GM18870 (cell line): ENCODE results near the gene OR2F2.

Experiments used
- ATAC-seq: cut with Tn5 transposase; IDR thresholded peaks from one replicate; pipeline ENCODE4 v1.9.1; 2021; ENCODE audit warnings: moderate library complexity; ENCODE audit not compliant: unreplicated experiment

Gene OR2F2

DNA sequence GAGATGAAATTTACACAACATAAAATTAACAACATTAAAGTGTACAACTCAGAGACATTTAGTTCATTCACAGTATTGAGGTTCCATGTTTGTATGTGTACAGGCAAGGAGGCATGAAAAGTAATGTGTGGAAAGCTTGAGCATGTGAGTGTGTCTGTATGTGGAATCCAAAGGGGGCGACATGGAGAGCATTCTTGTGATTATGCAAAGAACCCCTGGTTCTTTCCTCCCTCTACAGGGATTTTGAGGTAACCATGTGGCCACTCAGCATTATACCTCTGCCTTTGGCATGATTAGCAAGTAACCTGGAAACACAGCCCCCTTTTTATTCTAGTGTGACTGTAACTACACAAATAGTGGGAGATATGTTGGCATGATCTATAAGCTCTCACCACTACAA, 40.6 kb downstream of the OR2F2 start:
- ATAC-seq, result no peak

DNA sequence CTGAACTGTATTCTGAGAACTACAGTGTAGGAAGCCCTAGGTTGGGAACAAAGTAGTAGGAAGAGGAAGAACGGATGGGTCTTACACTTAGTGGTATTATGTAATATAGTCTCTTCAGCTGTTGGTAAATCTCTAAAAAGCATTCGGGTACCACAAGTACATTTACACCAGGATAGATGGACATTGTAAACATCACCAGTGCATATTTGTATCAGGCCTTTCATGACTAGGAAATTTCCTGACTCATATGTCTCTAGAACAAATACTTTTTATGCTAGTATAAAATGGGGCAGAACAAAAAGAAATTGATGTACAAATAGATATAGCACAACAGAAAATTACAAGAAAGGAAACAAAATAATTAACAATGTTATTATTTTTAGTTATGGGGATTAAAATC, 43.6 kb downstream of the OR2F2 start:
- no peak for ATAC-seq

DNA sequence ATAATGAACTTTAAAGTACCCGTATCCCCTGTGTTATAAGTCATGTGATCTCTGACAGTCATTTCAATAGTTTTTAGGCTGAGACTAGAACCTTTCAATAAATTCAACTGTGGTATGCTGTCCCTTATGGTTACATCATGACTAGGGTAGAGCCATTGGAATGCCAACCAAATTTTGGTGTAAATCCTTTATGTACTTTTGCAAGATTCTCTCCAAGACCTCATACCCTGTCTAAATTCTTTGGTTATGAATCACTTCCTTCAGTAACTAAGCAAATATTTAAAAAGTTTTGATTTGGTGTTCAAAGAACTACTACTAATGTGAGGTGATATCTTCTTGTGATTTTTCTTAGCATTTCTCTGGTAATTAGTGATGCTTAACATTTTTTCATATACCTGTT, 44.3 kb downstream of the OR2F2 start:
- no peak for ATAC-seq

- ATAC-seq, result no peak
Measured at GRCh38 chr7:143979998-143980397, 45.0 kb downstream of the OR2F2 start.

- ATAC-seq, result no peak
Measured at GRCh38 chr7:143980746-143981510, 45.9 kb downstream of the OR2F2 start.

- ATAC-seq, result no peak
Measured at GRCh38 chr7:143983960-143984359, 48.9 kb downstream of the OR2F2 start.
